NK-92 (cell line): ENCODE data around the gene SNTB2.
A peak's percentile ranks its signal among the peaks of the same experiment; 100 is the strongest.
"Not testable (repeated sequence)": the region's sequence is repeated elsewhere in the genome, so short reads cannot be mapped to it uniquely, and the experiment has no call there.

Experiments used
- DNase-seq: peaks from one replicate; lab custom pipeline; 2025; ENCODE audit not compliant: unreplicated experiment; lab: John Stamatoyannopoulos, UW

Gene SNTB2

GRCh38 chr16:69283851-69284250 is 96.9 kb downstream of the SNTB2 start:
- no peak for DNase-seq

GRCh38 chr16:69285240-69285639 is 98.3 kb downstream of the SNTB2 start:
- no peak for DNase-seq

GRCh38 chr16:69286941-69287713 is 100.2 kb downstream of the SNTB2 start:
- DNase-seq: no peak

- not testable (repeated sequence) for DNase-seq
These were observed 104.7 kb downstream of the SNTB2 start for GRCh38 chr16:69291657-69292056.

- no peak for DNase-seq
These were observed 106.4 kb downstream of the SNTB2 start for GRCh38 chr16:69293401-69293800.

GRCh38 chr16:69294051-69294450 is 107.1 kb downstream of the SNTB2 start:
- DNase-seq: no peak

GRCh38 chr16:69296771-69297170 is 109.8 kb downstream of the SNTB2 start:
- not testable (repeated sequence) for DNase-seq

- DNase-seq: no peak
These were observed 111.3 kb downstream of the SNTB2 start for GRCh38 chr16:69298261-69298660.

GRCh38 chr16:69301187-69301586 is 114.2 kb downstream of the SNTB2 start:
- no peak for DNase-seq

GRCh38 chr16:69301861-69302260 is 114.9 kb downstream of the SNTB2 start:
- DNase-seq: no peak

GRCh38 chr16:69302301-69302700 is 115.3 kb downstream of the SNTB2 start:
- no peak for DNase-seq

GRCh38 chr16:69306031-69306430 is 119.1 kb downstream of the SNTB2 start:
- no peak for DNase-seq

GRCh38 chr16:69307091-69307490 is 120.1 kb downstream of the SNTB2 start:
- no peak for DNase-seq

- no peak for DNase-seq
These were observed 120.9 kb downstream of the SNTB2 start for GRCh38 chr16:69307856-69308255.

GRCh38 chr16:69309316-69309715 is 122.4 kb downstream of the SNTB2 start:
- no peak for DNase-seq

- peak; percentile 86 for DNase-seq
These were observed 123.9 kb downstream of the SNTB2 start, which contains the start of gene VPS4A for GRCh38 chr16:69310653-69311532. VPS4A (plus strand) TSS chr16:69311350; CDS start chr16:69311512, 162 bp downstream.

- no peak for DNase-seq
These were observed 124.8 kb downstream of the SNTB2 start for GRCh38 chr16:69311533-69312387.

- DNase-seq: no peak
These were observed 126.5 kb downstream of the SNTB2 start for GRCh38 chr16:69313469-69313868.

GRCh38 chr16:69314534-69314933 is 127.6 kb downstream of the SNTB2 start:
- no peak for DNase-seq

GRCh38 chr16:69315486-69316311 is 128.7 kb downstream of the SNTB2 start:
- no peak for DNase-seq
